Heart left ventricle (tissue), 13 donors: ENCODE data around the gene GABPB1.

Source experiments
- CTCF ChIP-seq, 12 donors: fragments of 200-600 bp; sonication (generic) in 4 of 12; IDR thresholded peaks; one replicate each; pipeline versions ENCODE4 v1.5.0 to v1.8.0; 2018 to 2022; ENCODE audit warnings: antibody characterized with exemption in 12 of 12, mild to moderate bottlenecking in 5 of 12
- POLR2A ChIP-seq, 2 donors: fragments of 450-650 bp; IDR thresholded peaks; one replicate each; pipeline ENCODE4 v1.6.1; 2017; ENCODE audit warnings: antibody characterized with exemption in 2 of 2, mild to moderate bottlenecking in 2 of 2, moderate library complexity in 2 of 2
- donor health status: ischemic (EF 13 %, LVEDD 7.1; RV severe dilation, severe dysfunction).
- donor health status: DM: no; HTN: yes; CAD: no.
- donor health status: DM: no; HTN: no; CAD: no.
- donor health status: ischemic (EF 25% LVEDD 6.9; RV normal size, moderate dysfunction).
- donor health status: ischemic (EF 25% LVEDD 5.7; RV mildly dilated, moderate dysfunction).
- donor health status: ischemic (EF 35%, LVEDD 5.7; RV mildly dilated, moderate dysfunction).
- donor health status: nonischemic (EF 11% LVEDD 7.7; RV severe dilation, severe dysfunction).
- donor health status: DM: yes; HTN: yes; CAD: no.
- donor health status: PGD.
- donor health status: ischemic (EF 29% LVEDD 5.4; RV normal size, mild dysfunction).
- donor health status: nonischemic (EF 23%, LVEDD 6.1; RV moderate dilation, normal function).

- TF ChIP-seq CTCF (IDR thresholded peaks at IDR 0.05) = peak; percentile 50 to 75 (median 64)
- no peak for TF ChIP-seq POLR2A (IDR thresholded peaks at IDR 0.05)
Measured at GRCh38 chr15:50315814-50316630, 39.0 kb downstream of the GABPB1 start.
